ENCODE data around the gene SMIM41.
"Not testable (repeated sequence)": the region's sequence is repeated elsewhere in the genome, so short reads cannot be mapped to it uniquely, and the experiment has no call there.

SMIM41 gene

DNA sequence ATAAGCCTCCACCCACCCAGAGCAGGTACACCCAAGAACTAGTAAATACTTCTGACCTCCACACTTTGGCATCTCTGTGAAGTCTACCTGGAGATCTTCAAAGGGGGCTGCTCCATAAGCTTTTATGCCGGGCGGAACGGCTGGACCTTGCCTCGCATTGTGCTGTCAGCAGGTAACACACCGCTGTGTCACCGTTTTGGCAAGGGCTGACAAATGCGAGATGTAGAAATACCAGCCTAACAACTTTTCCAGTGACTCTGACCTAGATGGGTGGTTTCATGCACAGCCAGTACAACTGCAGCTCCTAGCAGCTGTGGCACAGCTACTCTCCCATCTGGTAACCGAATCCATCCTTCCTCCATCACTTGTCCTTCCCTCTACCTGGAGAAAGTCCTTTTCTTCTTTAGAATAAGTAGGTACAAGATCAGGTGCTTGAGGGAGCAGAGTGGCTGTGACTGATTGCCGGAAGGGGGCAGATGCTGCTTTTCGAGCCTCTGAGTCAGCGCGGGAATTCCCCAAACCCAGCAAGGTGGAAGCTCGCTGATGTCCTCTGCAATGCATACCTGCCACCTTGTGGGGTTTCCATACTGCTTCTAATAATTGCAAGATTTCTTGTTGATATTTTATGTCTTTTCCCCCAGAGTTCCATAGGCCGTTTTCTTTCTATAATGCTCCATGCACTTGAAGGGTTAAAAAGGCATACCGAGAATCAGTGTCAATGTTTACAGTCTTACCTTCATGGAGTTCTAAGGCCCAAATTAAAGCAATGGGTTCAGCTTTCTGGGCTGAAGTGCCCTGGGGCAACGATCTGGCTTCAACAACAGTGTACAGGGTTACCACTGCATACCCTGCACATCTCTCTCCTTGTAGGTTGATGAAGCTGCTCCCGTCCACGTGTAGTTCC is 37.0 kb downstream of the SMIM41 start:
- DNase-seq (ENCODE audit: low spot score); H3K27ac ChIP-seq; POLR2A ChIA-PET (ENCODE audit: low non-redundant PET): not testable (repeated sequence)
- TF ChIP-seq, protein P1, sequence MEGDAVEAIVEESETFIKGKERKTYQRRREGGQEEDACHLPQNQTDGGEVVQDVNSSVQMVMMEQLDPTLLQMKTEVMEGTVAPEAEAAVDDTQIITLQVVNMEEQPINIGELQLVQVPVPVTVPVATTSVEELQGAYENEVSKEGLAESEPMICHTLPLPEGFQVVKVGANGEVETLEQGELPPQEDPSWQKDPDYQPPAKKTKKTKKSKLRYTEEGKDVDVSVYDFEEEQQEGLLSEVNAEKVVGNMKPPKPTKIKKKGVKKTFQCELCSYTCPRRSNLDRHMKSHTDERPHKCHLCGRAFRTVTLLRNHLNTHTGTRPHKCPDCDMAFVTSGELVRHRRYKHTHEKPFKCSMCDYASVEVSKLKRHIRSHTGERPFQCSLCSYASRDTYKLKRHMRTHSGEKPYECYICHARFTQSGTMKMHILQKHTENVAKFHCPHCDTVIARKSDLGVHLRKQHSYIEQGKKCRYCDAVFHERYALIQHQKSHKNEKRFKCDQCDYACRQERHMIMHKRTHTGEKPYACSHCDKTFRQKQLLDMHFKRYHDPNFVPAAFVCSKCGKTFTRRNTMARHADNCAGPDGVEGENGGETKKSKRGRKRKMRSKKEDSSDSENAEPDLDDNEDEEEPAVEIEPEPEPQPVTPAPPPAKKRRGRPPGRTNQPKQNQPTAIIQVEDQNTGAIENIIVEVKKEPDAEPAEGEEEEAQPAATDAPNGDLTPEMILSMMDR (conservative IDR thresholded peaks at IDR 0.05; ENCODE audit: low read depth), result peak; percentile 62
- CTCF ChIA-PET, result interaction anchor here (0.6 to 3.4 kb wide), 11 partner anchors 10 to 249 kb away, joined by 3 to 35 read pairs (median 4); partner anchors contain the start of gene TAMALIN

DNA sequence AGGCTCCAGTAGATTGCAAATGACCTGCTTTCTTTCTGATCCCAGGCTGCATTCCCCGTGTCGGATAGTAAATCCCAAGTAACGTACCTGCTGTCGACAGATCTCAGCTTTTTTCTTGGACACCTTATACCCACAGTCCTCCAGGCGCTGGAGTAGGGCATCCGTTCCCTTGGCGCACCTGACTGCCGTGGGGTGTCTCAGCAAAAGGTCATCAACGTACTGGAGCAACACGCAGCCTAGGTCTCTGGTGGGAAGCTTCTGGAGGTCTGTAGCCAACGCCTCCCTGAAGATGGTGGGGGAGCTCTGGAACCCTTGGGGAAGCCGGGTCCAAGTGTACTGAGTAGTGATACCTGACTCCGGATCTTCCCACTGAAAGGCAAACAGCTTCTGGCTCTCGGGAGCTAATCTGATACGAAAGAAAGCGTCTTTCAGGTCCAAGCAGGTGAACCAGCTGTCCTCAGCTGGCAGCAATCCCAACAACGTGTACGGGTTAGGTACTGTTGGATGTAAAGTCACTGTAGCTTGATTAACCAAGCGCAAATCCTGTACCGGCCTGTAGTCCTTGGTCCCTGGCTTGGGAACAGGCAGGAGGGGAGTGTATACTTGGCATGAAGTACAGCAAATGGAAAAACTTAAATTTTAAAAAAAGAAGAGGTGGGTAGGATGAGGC is 38.4 kb downstream of the SMIM41 start:
- POLR2A ChIA-PET (ENCODE audit: low non-redundant PET); H3K27ac ChIP-seq; DNase-seq (ENCODE audit: low spot score): not testable (repeated sequence)
- CTCF ChIA-PET, result interaction anchor here (0.9 to 3.4 kb wide), 3 partner anchors 26 to 94 kb away, joined by 3 to 35 read pairs (median 3); no protein-coding TSS in a partner anchor

DNA sequence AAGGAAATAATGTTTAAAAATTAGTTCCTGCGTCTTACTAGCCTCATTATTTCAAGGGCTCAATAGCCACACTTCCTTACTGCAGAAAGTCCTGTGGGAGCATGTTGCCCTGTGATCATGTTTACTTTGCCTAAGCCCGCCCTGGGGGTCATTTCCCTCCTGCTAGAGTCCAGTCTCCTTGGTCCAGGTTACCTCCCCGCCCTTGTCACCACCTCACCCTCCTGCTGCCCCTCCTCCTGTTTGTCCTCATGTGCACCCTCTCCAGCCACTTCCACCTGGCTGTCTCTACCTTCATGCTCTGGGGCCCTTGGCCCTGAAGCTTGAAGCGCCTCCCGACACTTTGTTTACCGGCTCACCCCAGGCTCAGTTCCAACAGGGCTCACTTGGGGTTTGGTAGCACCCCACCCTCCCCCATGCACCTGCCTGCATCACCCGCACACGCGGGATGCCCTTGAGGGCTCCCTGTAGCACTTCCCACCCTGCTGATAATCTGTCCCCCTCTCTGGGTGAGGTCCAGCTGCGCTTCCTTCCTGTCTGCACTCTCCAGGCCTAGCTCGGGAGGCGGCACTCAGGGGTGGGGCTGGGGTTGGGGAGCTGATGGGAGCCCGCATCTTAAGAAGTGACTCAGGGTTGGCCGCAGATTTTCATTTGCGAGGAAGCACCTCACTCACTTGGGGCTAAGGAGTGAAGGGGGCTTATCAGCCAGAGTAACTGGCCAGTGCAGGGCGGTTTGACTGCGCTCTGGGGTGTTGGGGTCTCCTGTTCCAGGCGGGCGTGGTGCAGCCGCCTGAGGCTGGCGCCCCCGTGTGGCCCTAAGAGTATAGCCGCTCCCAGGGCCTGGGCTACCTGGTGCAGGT is 40.1 kb downstream of the SMIM41 start:
- no peak overlapping the region for H3K27ac ChIP-seq
- CTCF ChIA-PET, result interaction anchor here (0.5 to 1.7 kb wide), 5 partner anchors 89 to 965 kb away, joined by 3 to 22 read pairs (median 4); no protein-coding TSS in a partner anchor
- POLR2A ChIA-PET (ENCODE audit: low non-redundant PET), result no interaction called here
- TF ChIP-seq, protein P1 (conservative IDR thresholded peaks at IDR 0.05; ENCODE audit: low read depth), result peak; percentile 61
- DNase-seq (ENCODE audit: low spot score), result peak; percentile 49

DNA sequence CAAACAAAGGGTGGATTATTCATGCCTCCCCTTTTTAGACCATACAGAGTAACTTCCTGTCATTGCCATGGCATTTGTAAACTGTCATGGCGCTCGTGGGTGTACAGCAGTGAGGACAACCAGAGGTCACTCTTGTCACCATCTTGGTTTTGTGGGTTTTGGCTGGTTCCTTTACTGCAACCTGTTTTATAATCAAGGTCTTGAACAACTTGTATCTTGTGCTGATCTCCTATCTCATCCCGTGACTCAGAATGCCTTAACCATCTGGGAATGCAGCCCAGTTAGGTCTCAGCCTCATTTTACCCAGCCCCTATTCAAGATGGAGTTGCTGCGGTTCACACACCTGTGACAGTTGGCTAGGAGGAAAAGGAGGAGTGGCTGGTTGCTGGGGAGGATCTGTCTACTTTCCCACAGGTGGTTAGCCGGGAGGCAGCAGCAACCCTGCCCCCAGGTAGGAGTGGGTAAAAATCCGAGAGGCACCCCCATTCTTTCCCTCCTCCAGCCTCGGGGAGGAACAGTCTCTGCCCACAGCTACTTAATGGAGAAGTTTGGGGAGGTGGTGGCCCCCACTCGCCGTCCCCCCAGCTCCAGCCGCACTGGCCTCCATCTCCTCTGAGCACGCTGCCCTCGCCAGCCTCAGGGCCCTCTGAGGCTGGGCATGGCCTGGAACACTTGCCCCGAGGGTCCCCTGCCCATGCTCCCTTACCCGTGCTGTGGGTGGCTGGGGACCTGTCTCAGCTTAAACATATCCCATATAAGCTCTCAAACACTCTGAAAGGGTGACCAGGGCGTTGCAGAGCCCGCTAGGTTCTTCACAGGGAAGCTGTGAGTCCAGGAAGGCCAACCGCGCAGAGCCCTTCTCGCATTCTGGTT is 41.7 kb downstream of the SMIM41 start:
- no peak for DNase-seq (ENCODE audit: low spot score)
- CTCF ChIA-PET, result interaction anchor here (0.5 to 4.3 kb wide), 14 partner anchors 9 to 653 kb away, joined by 3 to 35 read pairs (median 3); no protein-coding TSS in a partner anchor
- H3K27ac ChIP-seq, result no peak overlapping the region
- POLR2A ChIA-PET (ENCODE audit: low non-redundant PET), result no interaction called here
- TF ChIP-seq, protein P1 (conservative IDR thresholded peaks at IDR 0.05; ENCODE audit: low read depth), result no peak

DNA sequence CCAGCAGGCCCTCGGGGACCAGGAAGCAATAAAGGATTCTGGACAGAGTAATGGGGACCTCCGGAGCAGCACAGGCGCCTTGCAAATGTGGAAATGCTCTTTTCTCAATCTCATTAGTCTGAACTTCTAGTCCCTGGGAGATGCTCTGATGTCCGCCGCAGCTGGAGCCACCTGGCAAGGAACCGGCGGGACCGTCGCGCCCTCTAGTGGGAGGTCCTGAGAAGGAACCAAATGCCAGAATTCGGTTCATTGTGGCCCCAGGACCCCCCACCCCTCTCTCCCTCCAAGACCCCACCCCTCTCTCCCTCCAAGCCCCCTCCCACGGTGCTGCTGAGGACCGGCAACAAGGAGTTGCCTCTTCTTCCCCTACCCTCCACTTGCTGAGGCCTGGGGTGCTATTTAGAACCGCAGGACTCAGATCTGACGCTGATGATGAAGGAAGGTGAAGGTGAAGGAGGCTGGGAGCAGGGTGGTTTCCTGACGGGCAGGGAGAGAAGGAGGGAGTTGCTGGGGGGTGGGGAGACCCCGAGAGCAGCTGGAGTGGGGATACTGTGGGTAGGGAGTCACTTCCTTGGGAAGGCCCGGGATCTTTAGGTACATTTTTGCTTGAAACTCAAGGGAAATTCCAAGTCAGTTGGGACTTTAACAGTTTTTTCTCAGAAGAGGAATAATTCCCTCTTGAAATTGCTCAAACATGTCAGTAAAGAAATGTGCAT is 42.5 kb downstream of the SMIM41 start:
- DNase-seq (ENCODE audit: low spot score), result peak; percentile 59
- H3K27ac ChIP-seq, result no peak overlapping the region
- TF ChIP-seq, protein P1 (conservative IDR thresholded peaks at IDR 0.05; ENCODE audit: low read depth), result peak; percentile 84
- POLR2A ChIA-PET (ENCODE audit: low non-redundant PET), result no interaction called here
- CTCF ChIA-PET, result interaction anchor here (0.5 to 4.3 kb wide), 14 partner anchors 9 to 652 kb away, joined by 3 to 35 read pairs (median 3); no protein-coding TSS in a partner anchor

All from RWPE1 (cell line).